Suppressor macrophage treated with lipopolysaccharide for 1 hour (primary cell): ENCODE data around the gene CLCN2.

Experiments used
- DNase-seq, 3 donors: peaks; one replicate each; pipeline ENCODE4 v3.0.0-alpha.2; 2020 to 2022

Gene CLCN2

DNA sequence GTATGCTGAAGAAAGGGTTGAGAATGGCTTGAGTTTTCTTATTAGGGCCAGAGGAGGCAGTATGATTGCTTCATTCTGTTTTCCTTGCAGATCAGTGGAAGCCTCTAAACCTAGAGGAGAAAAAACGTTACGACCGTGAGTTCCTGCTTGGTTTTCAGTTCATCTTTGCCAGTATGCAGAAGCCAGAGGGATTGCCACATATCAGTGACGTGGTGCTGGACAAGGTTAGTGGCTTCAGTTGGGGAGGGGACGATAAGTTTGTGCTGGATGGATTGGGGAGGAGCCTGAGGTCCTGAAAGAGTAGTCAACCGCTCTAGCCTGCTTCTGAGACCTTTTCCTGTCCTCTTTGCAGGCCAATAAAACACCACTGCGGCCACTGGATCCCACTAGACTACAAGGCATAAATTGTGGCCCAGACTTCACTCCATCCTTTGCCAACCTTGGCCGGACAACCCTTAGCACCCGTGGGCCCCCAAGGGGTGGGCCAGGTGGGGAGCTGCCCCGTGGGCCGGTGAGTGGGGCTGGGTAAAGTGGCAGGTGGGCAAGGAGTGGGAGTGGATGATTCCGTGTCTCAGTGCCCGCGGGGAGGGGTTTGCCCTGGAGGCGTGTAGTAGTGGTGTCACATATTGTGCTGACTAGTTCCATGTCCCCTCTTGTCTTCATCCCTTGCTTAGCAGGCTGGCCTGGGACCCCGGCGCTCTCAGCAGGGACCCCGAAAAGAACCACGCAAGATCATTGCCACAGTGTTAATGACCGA is 38.5 kb downstream of the CLCN2 start:
- DNase-seq, result peak; percentile 59 to 65 (median 65)

- no peak for DNase-seq
These were observed 39.7 kb downstream of the CLCN2 start for GRCh38 chr3:184321666-184322065.

DNA sequence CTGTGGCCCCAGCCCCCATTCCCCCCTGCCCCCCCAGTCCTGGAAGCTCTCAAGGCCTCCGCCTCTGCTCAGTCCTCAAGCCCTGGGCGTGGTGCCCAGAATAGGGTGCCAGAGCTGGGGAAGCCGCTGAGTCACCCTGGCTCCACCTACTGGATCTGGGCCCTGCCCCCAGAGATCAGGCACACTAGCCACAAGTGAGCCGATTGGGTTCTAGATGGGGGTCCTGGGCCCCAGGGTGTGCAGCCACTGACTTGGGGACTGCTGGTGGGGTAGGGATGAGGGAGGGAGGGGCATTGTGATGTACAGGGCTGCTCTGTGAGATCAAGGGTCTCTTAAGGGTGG is 41.3 kb downstream of the CLCN2 start:
- DNase-seq, result peak; percentile 90 to 93 (median 92)

DNA sequence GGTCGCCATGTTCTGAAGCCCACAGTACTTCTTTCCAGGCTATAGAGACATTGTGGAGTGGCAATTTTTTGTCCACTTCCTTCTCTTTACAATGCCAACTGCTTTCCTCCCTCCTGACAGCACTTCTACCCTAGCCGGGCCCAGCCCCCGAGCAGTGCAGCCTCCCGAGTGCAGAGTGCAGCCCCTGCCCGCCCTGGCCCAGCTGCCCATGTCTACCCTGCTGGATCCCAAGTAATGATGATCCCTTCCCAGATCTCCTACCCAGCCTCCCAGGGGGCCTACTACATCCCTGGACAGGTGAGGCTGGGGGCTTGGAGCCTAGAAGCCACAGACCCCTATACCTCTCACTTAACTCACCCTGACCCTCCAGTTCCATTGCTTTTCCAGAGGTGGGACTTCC is 44.2 kb downstream of the CLCN2 start:
- DNase-seq, result no peak

GRCh38 chr3:184316792-184317191 is 44.6 kb downstream of the CLCN2 start:
- no peak for DNase-seq

- no peak for DNase-seq
These were observed 45.3 kb downstream of the CLCN2 start for GRCh38 chr3:184315871-184316661.

GRCh38 chr3:184315543-184315867 is 45.9 kb downstream of the CLCN2 start:
- peak in 1 of 3 donors; percentile 39 for DNase-seq

DNA sequence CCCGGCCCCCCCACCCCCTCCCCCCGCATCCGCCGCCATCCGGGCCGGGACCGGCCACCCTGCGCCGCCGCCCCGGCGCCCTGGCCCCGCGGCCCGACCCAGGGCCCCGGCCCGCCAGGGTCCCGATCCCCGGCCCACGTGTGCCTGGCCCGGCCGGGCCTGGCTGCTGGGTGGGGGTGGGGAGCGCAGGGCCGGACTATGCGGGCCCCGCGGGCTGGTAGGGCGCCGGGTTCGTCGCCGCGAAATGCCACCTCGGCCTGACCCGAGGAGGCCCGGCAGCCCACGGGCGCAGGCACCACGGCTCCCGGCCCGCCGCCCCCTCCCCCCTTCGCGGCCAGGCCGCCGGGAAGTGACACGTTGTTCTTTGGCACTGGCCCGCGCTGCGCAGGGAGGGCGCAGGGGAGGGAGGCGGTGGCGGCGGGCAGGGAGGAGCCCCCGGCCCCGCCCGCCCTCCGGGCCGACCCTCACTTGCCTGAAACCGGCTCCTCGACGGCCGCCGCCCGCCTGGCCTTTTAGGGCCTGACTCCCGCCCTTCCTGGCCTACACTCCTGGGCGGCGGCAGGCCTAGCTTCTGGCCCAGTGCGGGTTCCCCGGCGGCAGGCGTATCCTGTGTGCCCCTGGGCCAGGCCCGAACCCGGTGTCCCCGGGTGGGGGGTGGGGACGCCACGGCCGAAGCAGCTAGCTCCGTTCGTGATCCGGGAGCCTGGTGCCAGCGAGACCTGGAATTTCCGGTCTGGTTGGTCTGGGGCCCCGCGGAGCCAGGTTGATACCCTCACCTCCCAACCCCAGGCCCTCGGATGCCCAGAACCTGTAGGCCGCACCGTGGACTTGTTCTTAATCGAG is 46.5 kb downstream of the CLCN2 start:
- DNase-seq, result peak; percentile 71 to 88 (median 76)

DNA sequence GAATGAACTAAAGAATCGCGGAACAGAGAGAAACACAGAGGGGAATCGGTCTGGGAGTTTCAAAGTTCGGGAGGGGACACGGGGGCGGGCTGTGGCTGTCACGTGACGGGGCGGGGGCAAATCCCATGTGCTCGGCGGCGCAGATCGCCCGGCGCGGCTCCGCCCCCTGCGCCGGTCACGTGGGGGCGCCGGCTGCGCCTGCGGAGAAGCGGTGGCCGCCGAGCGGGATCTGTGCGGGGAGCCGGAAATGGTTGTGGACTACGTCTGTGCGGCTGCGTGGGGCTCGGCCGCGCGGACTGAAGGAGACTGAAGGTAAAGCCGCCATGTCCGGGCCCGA is 47.1 kb downstream of the CLCN2 start, which contains the start of gene EIF4G1:
Gene EIF4G1, plus strand, starts transcription at position 244 of the 337 bp plus-strand sequence. CDS start 1,191 bp downstream, outside the sequence.
- DNase-seq, result peak; percentile 96 to 99 (median 98)

DNA sequence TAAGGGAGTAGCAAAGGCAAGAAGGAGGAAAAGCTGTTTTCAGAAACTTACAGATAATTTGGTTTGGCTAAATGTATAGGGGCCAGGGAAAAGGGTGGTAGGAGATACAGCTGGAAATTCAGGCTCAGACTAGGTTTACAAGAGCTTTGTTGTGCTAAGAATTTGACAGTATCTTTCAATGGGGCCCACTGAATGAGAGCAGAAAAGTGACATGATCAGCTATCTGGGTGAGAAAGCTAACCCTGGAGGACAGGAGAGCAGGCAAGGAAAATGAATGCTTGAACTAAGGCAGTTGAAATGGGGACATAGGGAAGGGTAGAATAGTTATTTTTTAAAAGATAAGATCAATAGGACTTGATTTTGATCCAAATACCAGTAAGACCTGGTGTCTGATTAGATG is 49.8 kb downstream of the CLCN2 start:
- DNase-seq, result no peak

DNA sequence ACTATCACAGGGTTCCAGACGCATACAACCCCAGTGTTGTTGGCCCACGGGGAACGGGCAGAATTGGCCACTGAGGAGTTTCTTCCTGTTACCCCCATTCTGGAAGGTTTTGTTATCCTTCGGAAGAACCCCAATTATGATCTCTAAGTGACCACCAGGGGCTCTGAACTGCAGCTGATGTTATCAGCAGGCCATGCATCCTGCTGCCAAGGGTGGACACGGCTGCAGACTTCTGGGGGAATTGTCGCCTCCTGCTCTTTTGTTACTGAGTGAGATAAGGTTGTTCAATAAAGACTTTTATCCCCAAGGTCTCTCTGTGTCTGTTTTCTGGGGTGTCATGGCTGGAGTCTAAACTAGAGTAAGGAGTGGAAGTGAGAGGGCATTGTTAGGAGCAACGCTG is 52.7 kb downstream of the CLCN2 start:
- no peak for DNase-seq

GRCh38 chr3:184307915-184308314 is 53.5 kb downstream of the CLCN2 start:
- DNase-seq, result no peak

GRCh38 chr3:184306341-184306972 is 54.9 kb downstream of the CLCN2 start:
- no peak for DNase-seq

GRCh38 chr3:184305577-184305976 is 55.8 kb downstream of the CLCN2 start:
- DNase-seq, result peak in 1 of 3 donors; percentile 34

GRCh38 chr3:184300378-184300720 is 61.1 kb downstream of the CLCN2 start:
- DNase-seq, result no peak

DNA sequence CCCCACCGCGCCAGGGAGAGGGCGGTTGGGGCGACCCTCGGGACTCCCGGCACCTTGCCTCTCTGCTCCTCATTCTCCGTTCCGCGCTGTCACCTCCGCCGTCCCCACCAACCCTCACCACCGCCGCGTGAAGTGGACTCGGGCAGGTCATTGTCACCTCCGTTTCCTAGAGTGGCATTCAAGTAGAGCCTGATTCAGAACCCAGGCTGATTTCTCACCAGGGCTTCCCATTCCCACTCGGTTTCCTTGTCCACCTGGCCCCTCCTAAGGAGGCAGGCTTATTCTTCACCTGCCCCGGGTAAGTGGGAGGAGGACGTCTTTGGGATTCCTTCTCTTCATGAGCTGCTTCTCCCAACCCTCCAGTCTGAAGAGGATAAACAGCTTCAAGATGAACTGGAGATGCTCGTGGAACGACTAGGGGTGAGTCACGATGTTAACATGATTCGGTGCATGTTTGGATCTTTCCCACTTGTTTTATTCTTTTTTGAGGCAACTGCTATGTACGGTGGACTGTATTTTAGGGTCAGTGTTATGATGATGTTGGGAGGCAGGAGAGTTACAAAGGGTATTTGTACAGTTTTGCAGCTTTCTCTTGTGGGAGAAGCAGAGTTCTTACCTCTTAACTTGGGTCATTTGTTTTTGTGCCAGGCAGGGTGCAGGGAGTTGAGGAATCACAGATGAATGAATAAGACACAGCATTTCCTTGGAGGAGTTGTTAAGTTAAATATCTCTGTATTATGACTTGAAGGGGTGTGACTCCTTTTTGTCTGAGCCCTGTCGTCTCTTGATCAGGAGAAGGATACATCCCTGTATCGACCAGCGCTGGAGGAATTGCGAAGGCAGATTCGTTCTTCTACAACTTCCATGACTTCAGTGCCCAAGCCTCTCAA is 61.7 kb downstream of the CLCN2 start:
- DNase-seq, result peak in 1 of 3 donors; percentile 27

- peak; percentile 97 to 100 (median 99) for DNase-seq
These were observed 62.5 kb downstream of the CLCN2 start, which contains the start of gene PSMD2 for GRCh38 chr3:184298759-184299487. TSS of gene PSMD2 (plus strand) at chr3:184299241. CDS start at chr3:184299267, 26 bp downstream.

GRCh38 chr3:184296616-184297015 is 64.8 kb downstream of the CLCN2 start:
- no peak for DNase-seq
